ENCODE data around the gene PROB1.
"Not testable (repeated sequence)": the region's sequence is repeated elsewhere in the genome, so short reads cannot be mapped to it uniquely, and the experiment has no call there.

The PROB1 gene, protein sequence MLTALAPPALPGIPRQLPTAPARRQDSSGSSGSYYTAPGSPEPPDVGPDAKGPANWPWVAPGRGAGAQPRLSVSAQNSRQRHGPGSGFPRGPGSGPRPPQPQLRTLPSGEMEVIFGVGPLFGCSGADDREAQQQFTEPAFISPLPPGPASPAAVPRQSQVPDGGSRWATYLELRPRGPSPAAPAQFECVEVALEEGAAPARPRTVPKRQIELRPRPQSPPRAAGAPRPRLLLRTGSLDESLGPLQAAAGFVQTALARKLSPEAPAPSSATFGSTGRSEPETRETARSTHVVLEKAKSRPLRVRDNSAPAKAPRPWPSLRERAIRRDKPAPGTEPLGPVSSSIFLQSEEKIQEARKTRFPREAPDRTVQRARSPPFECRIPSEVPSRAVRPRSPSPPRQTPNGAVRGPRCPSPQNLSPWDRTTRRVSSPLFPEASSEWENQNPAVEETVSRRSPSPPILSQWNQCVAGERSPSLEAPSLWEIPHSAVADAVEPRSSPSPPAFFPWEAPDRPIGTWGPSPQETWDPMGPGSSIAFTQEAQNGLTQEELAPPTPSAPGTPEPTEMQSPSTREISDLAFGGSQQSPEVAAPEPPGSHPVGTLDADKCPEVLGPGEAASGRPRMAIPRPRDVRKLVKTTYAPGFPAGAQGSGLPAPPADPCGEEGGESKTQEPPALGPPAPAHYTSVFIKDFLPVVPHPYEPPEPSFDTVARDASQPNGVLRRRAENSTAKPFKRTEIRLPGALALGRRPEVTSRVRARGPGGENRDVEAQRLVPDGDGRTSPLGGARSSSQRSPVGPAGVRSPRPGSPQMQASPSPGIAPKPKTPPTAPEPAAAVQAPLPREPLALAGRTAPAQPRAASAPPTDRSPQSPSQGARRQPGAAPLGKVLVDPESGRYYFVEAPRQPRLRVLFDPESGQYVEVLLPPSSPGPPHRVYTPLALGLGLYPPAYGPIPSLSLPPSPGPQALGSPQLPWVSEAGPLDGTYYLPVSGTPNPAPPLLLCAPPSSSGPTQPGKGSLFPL

DNA sequence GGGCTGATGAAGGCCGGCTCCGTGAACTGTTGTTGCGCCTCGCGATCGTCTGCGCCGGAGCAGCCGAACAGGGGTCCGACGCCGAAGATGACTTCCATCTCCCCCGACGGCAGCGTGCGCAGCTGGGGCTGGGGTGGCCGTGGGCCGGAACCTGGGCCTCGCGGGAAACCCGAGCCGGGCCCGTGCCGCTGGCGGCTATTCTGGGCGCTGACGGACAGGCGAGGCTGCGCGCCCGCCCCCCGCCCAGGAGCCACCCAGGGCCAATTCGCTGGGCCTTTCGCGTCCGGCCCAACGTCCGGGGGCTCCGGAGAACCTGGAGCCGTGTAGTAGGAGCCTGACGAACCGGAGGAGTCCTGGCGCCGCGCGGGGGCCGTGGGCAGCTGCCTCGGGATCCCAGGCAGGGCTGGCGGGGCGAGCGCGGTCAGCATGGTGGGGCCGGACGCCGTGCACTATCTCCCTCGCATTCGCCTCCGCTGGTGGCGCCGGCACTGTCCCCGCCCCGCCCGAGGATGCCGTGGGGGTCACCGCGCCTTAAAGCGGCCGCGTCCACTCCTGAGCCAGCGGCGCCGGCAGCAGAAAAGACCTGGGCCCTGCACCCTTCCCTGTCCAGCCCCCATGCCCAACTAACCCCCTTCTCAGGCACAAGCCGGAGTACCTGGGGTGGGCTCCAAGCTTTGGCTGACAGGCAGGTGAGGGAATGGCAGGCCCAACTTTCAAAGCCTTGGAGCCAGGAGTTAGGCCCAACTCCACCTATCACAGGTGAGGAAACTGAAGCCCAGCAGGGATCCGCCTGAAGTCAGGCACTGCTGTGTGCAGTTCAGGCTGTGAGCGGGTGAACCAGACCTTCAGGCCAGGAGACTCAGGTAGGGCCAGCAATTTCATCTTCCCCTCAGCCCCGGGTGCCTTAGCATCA lies at the start of gene PROB1:
Gene PROB1, minus strand, starts transcription at position 451 of the 913 bp plus-strand sequence. Its CDS starts 23 bp downstream, at position 428.
- H3K27ac ChIP-seq: no peak within 1 kb of the TSS
- TF ChIP-seq, protein P1, sequence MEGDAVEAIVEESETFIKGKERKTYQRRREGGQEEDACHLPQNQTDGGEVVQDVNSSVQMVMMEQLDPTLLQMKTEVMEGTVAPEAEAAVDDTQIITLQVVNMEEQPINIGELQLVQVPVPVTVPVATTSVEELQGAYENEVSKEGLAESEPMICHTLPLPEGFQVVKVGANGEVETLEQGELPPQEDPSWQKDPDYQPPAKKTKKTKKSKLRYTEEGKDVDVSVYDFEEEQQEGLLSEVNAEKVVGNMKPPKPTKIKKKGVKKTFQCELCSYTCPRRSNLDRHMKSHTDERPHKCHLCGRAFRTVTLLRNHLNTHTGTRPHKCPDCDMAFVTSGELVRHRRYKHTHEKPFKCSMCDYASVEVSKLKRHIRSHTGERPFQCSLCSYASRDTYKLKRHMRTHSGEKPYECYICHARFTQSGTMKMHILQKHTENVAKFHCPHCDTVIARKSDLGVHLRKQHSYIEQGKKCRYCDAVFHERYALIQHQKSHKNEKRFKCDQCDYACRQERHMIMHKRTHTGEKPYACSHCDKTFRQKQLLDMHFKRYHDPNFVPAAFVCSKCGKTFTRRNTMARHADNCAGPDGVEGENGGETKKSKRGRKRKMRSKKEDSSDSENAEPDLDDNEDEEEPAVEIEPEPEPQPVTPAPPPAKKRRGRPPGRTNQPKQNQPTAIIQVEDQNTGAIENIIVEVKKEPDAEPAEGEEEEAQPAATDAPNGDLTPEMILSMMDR (conservative IDR thresholded peaks at IDR 0.05): no peak

DNA sequence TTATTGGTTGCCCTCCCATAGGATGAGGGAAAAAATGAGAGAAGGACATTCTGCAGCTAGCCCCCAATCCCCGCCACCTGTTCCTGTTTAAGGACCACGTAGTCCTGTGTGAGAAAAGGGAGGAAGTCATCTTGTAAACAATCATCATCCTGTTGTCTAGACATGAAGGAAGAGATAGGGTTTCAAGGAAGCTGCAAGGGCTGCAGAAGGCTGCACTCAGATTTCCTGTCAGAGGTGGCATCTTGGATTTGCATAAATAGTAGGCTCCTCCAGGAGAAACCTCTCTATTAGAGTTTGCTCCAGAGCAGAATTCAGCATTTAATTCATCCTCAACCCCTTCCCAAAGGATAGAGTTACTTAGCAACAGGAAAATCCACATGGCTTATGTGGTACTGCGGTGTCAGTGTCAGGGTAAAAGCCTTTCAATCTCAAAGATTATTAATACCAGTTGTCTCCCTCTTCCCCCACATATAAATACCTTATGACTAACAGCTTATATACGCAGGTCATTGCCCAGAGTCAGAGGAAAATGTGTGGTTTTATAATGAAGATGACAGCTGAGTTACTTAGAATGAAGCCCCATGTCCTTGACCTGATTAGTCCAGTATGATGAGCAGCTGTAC lies 49.0 kb upstream of the PROB1 start:
- TF ChIP-seq, protein P1 (conservative IDR thresholded peaks at IDR 0.05): no peak
- no peak overlapping the region for H3K27ac ChIP-seq

DNA sequence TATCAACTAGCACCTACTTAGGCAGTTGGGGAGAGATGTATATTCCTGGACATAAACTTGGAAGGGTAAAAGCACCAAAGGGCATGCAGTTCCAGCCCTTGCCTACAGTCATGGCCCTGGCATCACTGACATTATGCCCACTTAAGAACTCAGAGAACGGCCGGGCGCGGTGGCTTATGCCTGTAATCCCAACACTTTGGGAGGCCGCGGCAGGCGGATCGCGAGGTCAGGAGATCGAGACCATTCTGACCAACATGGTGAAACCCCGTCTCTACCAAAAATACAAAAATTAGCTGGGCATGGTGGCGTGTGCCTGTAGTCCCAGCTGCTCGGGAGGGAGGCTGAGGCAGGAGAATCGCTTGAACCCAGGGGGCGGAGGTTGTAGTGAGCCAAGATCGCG lies 45.5 kb upstream of the PROB1 start:
- H3K27ac ChIP-seq: not testable (repeated sequence)

DNA sequence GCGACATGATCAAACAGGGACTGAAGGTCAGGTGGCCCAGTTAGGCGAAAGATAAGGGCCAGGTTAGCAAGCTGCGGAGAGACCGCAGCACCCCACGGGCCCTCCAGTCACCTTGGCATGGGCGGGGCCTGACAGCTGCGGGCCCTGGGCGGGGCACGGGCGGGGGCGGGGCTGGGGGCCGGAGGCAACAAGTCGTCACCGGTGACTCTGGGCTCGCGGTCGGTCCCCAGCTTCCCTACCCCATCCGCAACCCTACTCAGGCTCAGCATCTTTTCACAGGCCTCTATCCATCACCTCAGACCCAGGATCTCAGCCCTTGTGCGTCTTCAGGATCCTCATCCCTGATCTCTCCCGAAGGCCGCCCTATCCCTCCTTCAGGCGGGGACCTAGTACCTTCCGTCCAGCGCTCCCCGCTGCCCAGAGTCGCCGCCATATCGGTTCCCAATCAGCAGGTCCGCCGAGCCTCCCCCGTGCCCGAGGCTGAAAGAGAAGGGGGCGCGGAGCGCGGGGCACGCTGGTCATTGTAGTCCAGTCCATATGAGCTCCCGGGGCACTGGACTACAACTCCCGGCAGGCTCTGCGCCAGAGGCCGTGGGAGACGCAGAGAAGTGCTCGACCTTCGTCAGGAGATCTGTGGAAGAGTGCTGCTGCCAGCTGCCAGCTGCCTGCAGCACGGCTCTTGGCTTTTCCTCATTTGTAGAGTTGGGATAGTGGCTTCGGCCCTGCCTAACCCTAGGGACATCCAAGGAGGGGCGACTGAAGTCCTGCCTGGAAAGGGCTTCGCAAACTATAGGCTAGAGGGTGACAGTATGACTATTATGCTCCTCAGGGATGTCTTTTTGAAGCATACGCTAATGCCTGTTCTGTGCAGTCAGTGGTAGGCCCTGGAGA lies 44.4 kb upstream of the PROB1 start, which contains the start of gene DNAJC18:
Gene DNAJC18, minus strand, starts transcription at position 513 of the 891 bp plus-strand sequence. Its CDS starts 80 bp downstream, at position 433.
- TF ChIP-seq, protein P1 (conservative IDR thresholded peaks at IDR 0.05): no peak

DNA sequence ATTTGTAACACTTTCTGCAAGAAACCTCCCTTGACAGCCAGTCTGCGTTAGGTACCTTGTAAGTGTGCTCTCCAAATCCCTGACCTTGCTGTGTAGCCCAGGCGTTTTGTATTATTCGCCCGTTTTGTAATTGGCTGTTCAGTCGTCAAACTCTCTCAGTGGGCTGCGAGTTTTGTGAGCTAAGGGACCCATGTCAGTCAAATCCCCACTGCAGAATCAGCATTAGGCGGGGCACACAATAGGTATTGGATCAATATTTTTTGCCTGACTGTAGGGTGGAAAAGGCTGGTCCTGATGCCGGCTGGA lies 43.8 kb upstream of the PROB1 start:
- peak overlapping the region; percentile 86 for H3K27ac ChIP-seq
- TF ChIP-seq, protein P1 (conservative IDR thresholded peaks at IDR 0.05): no peak

More for the DNA sequence above, 44.4 kb upstream of the PROB1 start, which contains the start of gene DNAJC18:
- H3K27ac ChIP-seq: peak within 1 kb of the TSS; percentile 86

DNA sequence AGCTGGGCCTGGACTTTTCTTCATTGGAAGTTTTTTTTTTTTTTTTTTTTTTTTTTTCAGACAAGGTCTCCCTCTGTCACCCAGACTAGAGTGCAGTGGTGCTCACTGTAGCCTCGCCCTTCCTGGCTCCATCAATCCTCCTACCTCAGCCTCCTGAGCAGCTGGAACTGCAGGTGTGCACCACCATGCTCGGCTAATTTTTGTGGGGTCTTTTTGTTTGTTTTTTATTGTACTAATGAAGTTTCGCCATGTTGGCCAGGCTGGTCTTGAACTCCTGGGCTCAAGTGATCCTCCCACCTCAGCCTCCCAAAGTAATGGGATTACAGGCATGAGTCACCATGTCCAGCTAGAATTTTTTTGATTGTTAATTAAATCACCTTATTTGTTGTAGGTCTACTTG lies 40.8 kb upstream of the PROB1 start:
- TF ChIP-seq, protein P1 (conservative IDR thresholded peaks at IDR 0.05): no peak
- no peak overlapping the region for H3K27ac ChIP-seq

Measured in VCaP (cell line).